GM10266 (cell line): Measurements from ENCODE around the gene GAB3.
A peak's percentile ranks its signal among the peaks of the same experiment; 100 is the strongest.

Experiments used
- DNase-seq: peaks from one replicate; pipeline ENCODE4 v3.0.0; 2012; ENCODE audit errors: extremely low spot score
- CTCF ChIP-seq: IDR thresholded peaks from 2 replicates; pipeline ENCODE4 v1.5.1; 2012; ENCODE audit warnings: mild to moderate bottlenecking, low read depth; ENCODE audit not compliant: control insufficient read depth, insufficient read depth; ENCODE audit errors: missing control alignments

The GAB3 gene

GRCh38 chrX:154720067-154720466, 30.8 kb downstream of the GAB3 start:
- no peak for DNase-seq
- no peak for TF ChIP-seq CTCF

- DNase-seq = no peak
- TF ChIP-seq CTCF = no peak
Observed at GRCh38 chrX:154719132-154719675, 31.7 kb downstream of the GAB3 start.

DNA sequence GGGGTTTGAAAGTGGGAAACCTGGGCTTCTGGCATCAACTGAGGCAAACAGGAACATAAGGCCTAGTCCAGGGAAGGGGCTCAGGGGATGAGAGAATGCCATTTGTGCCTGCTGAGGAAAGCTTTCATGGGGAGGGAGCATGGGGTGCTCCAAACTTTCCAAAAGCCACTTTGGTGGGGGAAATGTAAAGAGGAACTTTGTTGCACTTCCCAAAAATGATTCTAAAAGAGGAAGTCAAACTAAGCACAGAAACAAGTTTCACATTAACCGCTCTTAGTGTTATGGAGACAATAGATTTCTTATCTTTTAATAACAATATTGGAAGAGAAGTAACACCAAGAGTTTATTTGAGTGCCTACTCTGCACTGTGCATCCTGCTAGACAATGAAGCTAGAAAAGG, 32.3 kb downstream of the GAB3 start:
- no peak for TF ChIP-seq CTCF
- DNase-seq = no peak

GRCh38 chrX:154717824-154718223, 33.1 kb downstream of the GAB3 start:
- DNase-seq = no peak
- TF ChIP-seq CTCF = no peak

DNA sequence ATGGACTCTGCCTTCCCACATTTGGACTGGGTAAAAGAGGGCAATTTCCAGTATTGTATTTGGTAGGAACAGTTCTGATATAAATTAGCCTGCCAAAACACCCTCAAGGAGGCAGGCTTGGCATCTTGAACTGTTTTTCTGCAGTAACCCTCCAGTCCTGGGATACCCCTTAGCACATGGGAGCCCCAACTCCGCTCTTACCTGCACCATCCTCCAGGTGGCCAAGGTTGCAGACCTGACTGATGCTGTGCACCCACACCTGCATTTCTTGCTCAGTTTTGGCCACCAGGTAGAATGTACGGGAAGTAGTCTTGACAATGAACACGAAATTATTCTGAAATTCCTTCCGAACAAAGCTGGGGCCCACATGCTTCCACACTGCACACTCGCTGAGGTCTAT, 35.1 kb downstream of the GAB3 start:
- no peak for DNase-seq
- TF ChIP-seq CTCF = no peak

DNA sequence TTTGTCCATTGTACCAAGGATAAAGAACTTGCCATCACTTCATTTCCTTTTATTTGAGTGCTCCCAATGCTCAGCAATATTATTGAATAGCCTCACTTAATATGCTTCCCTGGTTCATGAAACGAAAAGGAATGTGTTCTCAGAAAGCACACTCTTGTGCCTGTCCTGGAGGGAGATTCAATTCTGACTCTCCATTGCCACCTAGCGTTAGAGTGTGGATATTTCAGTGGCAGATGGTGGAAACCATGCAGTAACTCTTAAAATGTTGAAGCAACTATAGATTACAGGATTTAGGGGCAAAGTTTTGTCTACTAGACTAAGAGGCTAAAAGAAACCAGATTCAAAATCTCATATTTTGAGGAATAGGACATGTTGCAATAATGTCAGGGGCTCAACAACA, 36.0 kb downstream of the GAB3 start:
- peak; percentile 65 for TF ChIP-seq CTCF
- DNase-seq = peak; percentile 35

DNA sequence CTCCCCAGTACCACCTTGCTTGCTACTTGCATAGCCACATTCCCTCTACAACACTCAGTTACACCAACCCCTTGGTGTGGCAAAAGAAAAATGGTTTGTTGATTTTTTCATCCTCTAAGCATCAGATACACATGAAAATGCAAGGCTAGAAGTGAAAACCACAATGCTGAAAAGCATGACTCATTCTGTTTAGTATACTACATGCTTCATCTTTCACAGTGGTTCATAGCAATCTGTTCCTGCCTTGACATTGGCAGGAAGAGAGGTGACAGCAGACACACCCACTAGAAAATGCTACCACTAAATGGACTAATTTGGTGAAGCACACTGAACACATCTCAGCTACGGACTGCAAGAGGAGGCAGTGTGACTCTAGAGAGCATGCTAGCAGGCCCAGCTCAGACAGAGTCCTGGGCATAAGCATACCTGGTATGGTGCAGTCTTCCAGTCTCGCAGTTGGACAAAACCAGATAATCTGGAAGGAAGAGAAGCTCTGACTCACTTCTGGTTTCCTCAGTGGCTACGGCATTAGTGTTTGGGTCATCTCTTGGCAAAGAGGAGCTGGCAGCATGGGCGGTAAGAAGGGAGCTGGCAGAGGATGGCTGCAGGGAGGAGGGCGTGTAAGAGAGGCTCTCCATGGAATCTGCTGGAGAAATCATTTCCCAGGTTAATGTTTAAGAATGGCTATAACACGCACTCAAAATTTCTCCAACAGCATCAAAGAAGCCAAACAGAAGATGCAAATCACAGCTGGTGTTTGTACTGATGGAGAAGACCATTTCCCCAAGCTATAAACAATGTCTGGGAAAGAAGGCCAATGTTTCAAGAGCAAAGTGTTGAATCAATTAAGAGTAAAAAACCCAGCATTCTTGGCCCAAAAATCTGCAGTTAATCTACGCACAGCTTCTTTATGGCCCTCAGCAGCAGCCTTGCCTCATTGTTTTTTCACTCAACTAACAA, 37.8 kb downstream of the GAB3 start:
- peak; percentile 47 for DNase-seq

More for the DNA sequence above, 37.8 kb downstream of the GAB3 start:
- no peak for TF ChIP-seq CTCF
